Neuron (in vitro differentiated cells): Measurements from ENCODE around the gene CCL11.

ENCODE experiments used
- H2AFZ ChIP-seq: one replicate; pipeline ENCODE4 v1.6.1; 2013; ENCODE audit warnings: low read depth, mild to moderate bottlenecking, inconsistent platforms, low read length, moderate library complexity
- H3K27me3 ChIP-seq: one replicate; pipeline ENCODE4 v1.6.1; 2013; ENCODE audit warnings: low read length; ENCODE audit not compliant: insufficient read depth
- H3K36me3 ChIP-seq: one replicate; pipeline ENCODE4 v1.6.1; 2013; ENCODE audit warnings: low read length; ENCODE audit not compliant: insufficient read depth
- H3K4me1 ChIP-seq: one replicate; pipeline ENCODE4 v1.6.1; 2013; ENCODE audit warnings: low read length; ENCODE audit not compliant: insufficient read depth
- H3K4me3 ChIP-seq: 2 replicates; pipeline ENCODE4 v1.5.1; 2013; ENCODE audit warnings: mild to moderate bottlenecking, low read length, moderate library complexity
- H3K9me3 ChIP-seq: one replicate; pipeline ENCODE4 v1.6.1; 2013; ENCODE audit warnings: low read length

Gene CCL11

GRCh38 chr17:34265711-34266110 lies 19.8 kb upstream of the CCL11 start:
- H3K27me3 ChIP-seq: no peaks in the 10 kb centered on the region
- no peak overlapping the region for H3K4me3 ChIP-seq
- no peaks in the 10 kb centered on the region for H3K4me1 ChIP-seq
- no peaks in the 10 kb centered on the region for H3K9me3 ChIP-seq
- no peaks in the 10 kb centered on the region for H3K36me3 ChIP-seq
- H2AFZ ChIP-seq: no peak overlapping the region

GRCh38 chr17:34269969-34270368 lies 15.6 kb upstream of the CCL11 start, which contains the start of gene CCL7:
Gene CCL7, plus strand, starts transcription at chr17:34270221. Its CDS starts 70 bp downstream, at chr17:34270291.
- Histone ChIP-seq H3K4me3 (no peak within 1 kb of the TSS), H3K36me3 (no peaks in the 10 kb centered on the region), H3K4me1 (no peaks in the 10 kb centered on the region), H2AFZ (no peak within 1 kb of the TSS), H3K9me3 (no peaks in the 10 kb centered on the region), H3K27me3 (no peaks in the 10 kb centered on the region)

GRCh38 chr17:34275881-34276280 lies 9.7 kb upstream of the CCL11 start:
- no peaks in the 10 kb centered on the region for H3K4me1 ChIP-seq
- H2AFZ ChIP-seq: no peak overlapping the region
- H3K9me3 ChIP-seq: no peaks in the 10 kb centered on the region
- H3K36me3 ChIP-seq: no peaks in the 10 kb centered on the region
- H3K27me3 ChIP-seq: no peaks in the 10 kb centered on the region
- H3K4me3 ChIP-seq: no peak overlapping the region

- Histone ChIP-seq H3K4me1 (no peaks in the 10 kb centered on the region), H2AFZ (no peak overlapping the region), H3K4me3 (no peak overlapping the region), H3K9me3 (no peaks in the 10 kb centered on the region), H3K27me3 (no peaks in the 10 kb centered on the region), H3K36me3 (no peaks in the 10 kb centered on the region)
Observed at GRCh38 chr17:34276826-34277225, 8.7 kb upstream of the CCL11 start.

GRCh38 chr17:34283571-34283970 lies 2.0 kb upstream of the CCL11 start:
- Histone ChIP-seq H3K4me3 (no peak overlapping the region), H3K9me3 (no peaks in the 10 kb centered on the region), H2AFZ (no peak overlapping the region), H3K27me3 (no peaks in the 10 kb centered on the region), H3K36me3 (no peaks in the 10 kb centered on the region), H3K4me1 (no peaks in the 10 kb centered on the region)

GRCh38 chr17:34287875-34288274 lies 2.3 kb downstream of the CCL11 start:
- Histone ChIP-seq H3K4me3 (no peak overlapping the region), H2AFZ (no peak overlapping the region), H3K4me1 (no peaks in the 10 kb centered on the region), H3K9me3 (no peaks in the 10 kb centered on the region), H3K27me3 (no peaks in the 10 kb centered on the region), H3K36me3 (no peaks in the 10 kb centered on the region)

GRCh38 chr17:34290586-34290985 lies 5.0 kb downstream of the CCL11 start:
- no peaks in the 10 kb centered on the region for H3K27me3 ChIP-seq
- H3K36me3 ChIP-seq: no peaks in the 10 kb centered on the region
- no peaks in the 10 kb centered on the region for H3K4me1 ChIP-seq
- no peaks in the 10 kb centered on the region for H3K9me3 ChIP-seq
- no peak overlapping the region for H2AFZ ChIP-seq
- H3K4me3 ChIP-seq: no peak overlapping the region

GRCh38 chr17:34291721-34292348 lies 6.3 kb downstream of the CCL11 start:
- no peak overlapping the region for H2AFZ ChIP-seq
- no peaks in the 10 kb centered on the region for H3K36me3 ChIP-seq
- H3K27me3 ChIP-seq: no peaks in the 10 kb centered on the region
- no peaks in the 10 kb centered on the region for H3K4me1 ChIP-seq
- no peak overlapping the region for H3K4me3 ChIP-seq
- H3K9me3 ChIP-seq: no peaks in the 10 kb centered on the region

GRCh38 chr17:34299027-34299426 lies 13.5 kb downstream of the CCL11 start:
- Histone ChIP-seq H3K9me3 (no peaks in the 10 kb centered on the region), H2AFZ (no peak overlapping the region), H3K36me3 (no peaks in the 10 kb centered on the region), H3K4me3 (no peak overlapping the region), H3K27me3 (no peaks in the 10 kb centered on the region), H3K4me1 (no peaks in the 10 kb centered on the region)

GRCh38 chr17:34299956-34300577 lies 14.5 kb downstream of the CCL11 start:
- H3K4me1 ChIP-seq: no peaks in the 10 kb centered on the region
- no peak overlapping the region for H3K4me3 ChIP-seq
- H2AFZ ChIP-seq: no peak overlapping the region
- H3K27me3 ChIP-seq: no peaks in the 10 kb centered on the region
- no peaks in the 10 kb centered on the region for H3K36me3 ChIP-seq
- H3K9me3 ChIP-seq: no peaks in the 10 kb centered on the region

GRCh38 chr17:34300652-34301370 lies 15.3 kb downstream of the CCL11 start:
- Histone ChIP-seq H3K27me3 (no peaks in the 10 kb centered on the region), H3K36me3 (no peaks in the 10 kb centered on the region), H3K4me1 (no peaks in the 10 kb centered on the region), H3K9me3 (no peaks in the 10 kb centered on the region), H2AFZ (no peak overlapping the region), H3K4me3 (no peak overlapping the region)

- Histone ChIP-seq H3K36me3 (no peaks in the 10 kb centered on the region), H3K4me3 (no peak overlapping the region)
Observed at GRCh38 chr17:34301986-34302385, 16.4 kb downstream of the CCL11 start.

GRCh38 chr17:34302636-34303035 lies 17.1 kb downstream of the CCL11 start:
- H3K36me3 ChIP-seq: no peaks in the 10 kb centered on the region
- H3K9me3 ChIP-seq: no peaks in the 10 kb centered on the region
- no peak overlapping the region for H3K4me3 ChIP-seq
- no peaks in the 10 kb centered on the region for H3K27me3 ChIP-seq
- H2AFZ ChIP-seq: no peak overlapping the region
- no peaks in the 10 kb centered on the region for H3K4me1 ChIP-seq

More at GRCh38 chr17:34301986-34302385, 16.4 kb downstream of the CCL11 start:
- Histone ChIP-seq H3K4me1 (no peaks in the 10 kb centered on the region), H2AFZ (no peak overlapping the region), H3K9me3 (no peaks in the 10 kb centered on the region), H3K27me3 (no peaks in the 10 kb centered on the region)
